ENCODE measurements around the gene PTK6.
"Not testable (repeated sequence)": the region's sequence is repeated elsewhere in the genome, so short reads cannot be mapped to it uniquely, and the experiment has no call there.

Gene PTK6

DNA sequence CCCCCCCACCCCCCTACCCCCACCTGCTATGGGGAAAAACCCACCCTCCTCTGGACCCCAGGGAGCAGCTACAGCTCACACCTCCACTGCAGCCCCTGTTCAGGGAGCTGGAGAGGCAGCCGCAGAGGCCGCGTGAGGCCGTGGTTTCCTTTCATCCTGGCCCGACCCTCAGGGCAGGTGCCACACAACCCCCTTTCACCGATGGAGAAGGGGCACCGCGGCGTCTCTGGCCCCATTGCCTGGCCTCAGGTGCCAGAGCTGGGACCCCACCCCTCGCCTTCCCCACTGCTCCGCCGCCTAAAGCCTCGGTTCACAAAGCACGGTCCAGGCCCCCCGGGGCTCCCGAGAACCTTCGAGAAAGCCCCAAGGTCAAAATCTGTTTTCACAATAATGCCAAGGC is 52.9 kb downstream of the PTK6 start:
- no peak for DNase-seq (ENCODE audit: low read depth)
- no peak overlapping the region for H3K4me3 ChIP-seq (ENCODE audit: low read length)
- TF ChIP-seq, protein P1, sequence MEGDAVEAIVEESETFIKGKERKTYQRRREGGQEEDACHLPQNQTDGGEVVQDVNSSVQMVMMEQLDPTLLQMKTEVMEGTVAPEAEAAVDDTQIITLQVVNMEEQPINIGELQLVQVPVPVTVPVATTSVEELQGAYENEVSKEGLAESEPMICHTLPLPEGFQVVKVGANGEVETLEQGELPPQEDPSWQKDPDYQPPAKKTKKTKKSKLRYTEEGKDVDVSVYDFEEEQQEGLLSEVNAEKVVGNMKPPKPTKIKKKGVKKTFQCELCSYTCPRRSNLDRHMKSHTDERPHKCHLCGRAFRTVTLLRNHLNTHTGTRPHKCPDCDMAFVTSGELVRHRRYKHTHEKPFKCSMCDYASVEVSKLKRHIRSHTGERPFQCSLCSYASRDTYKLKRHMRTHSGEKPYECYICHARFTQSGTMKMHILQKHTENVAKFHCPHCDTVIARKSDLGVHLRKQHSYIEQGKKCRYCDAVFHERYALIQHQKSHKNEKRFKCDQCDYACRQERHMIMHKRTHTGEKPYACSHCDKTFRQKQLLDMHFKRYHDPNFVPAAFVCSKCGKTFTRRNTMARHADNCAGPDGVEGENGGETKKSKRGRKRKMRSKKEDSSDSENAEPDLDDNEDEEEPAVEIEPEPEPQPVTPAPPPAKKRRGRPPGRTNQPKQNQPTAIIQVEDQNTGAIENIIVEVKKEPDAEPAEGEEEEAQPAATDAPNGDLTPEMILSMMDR (conservative IDR thresholded peaks at IDR 0.05; ENCODE audit: low read depth, low read length), result no peak

DNA sequence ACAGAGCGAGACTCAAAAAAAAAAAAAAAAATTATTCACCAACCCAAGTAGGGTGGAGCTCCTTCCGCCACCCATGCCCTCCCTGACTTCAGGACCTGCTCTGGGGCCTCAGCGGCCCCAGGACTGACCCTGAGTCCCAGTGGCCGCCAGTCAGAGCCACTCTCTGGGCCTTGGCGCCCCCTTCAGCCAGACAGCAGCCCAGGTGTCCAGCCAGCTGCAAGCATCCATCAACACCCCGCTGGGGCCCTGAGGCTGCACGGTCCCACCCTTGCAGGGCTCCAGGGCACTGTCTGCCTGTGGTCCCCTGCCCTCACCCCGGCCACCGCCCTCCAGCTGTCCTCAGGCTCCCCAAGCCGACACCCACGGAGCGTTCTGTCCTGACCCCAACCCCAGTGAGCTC is 53.3 kb downstream of the PTK6 start:
- TF ChIP-seq, protein P1 (conservative IDR thresholded peaks at IDR 0.05; ENCODE audit: low read depth, low read length), result peak; percentile 10
- no peak overlapping the region for H3K4me3 ChIP-seq (ENCODE audit: low read length)
- no peak for DNase-seq (ENCODE audit: low read depth)

DNA sequence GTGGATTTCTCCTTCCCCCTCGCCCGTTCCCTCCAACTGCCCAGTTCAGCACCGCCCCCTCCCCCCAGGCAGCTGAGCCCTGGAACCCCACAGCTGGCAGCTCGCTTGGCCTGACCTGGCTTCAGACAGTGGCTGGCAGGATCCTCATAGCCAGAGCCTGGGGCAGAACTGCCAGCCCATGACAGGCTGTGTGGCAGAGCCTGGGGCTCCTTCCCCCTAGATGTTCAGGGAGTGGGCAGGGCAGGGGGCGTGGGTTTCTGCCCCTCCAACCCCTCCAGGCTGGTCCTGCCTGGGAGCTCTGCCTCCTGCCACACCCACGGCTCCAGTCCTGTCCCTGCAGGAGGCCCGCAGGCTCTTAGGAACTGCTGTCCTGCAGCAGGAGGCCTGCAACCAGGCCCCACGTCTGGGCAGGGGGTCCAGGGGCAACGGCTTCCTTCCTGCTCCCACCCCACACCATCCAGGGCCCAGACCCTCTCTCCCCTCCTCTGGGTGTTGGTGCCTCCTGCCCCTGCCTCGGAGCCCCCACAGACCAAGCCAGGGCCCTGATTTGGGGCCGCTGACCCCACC is 55.1 kb downstream of the PTK6 start:
- no peak for DNase-seq (ENCODE audit: low read depth)
- no peak overlapping the region for H3K4me3 ChIP-seq (ENCODE audit: low read length)
- TF ChIP-seq, protein P1 (conservative IDR thresholded peaks at IDR 0.05; ENCODE audit: low read depth, low read length), result no peak

DNA sequence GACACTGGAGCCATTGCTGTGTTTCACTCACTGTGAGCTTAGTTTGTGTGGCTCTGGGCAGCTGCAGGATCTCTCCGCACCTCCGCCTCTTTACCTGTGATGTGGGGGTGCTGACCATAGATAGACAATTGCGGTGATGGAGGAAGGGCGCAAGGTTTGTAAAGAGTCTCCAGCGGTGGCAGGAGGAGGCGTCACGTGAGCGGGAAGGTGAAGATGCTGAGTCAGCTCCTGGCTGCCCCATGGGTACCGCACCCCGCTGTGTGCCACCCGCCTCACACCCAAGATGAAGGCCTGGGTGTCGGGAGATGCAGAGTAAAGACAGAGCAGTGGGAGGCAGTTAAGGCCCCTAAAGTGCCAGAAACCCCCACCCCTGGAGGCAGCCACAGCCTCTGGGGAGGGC is 55.7 kb downstream of the PTK6 start:
- DNase-seq (ENCODE audit: low read depth), result no peak
- H3K4me3 ChIP-seq (ENCODE audit: low read length), result no peak overlapping the region
- TF ChIP-seq, protein P1 (conservative IDR thresholded peaks at IDR 0.05; ENCODE audit: low read depth, low read length), result no peak

DNA sequence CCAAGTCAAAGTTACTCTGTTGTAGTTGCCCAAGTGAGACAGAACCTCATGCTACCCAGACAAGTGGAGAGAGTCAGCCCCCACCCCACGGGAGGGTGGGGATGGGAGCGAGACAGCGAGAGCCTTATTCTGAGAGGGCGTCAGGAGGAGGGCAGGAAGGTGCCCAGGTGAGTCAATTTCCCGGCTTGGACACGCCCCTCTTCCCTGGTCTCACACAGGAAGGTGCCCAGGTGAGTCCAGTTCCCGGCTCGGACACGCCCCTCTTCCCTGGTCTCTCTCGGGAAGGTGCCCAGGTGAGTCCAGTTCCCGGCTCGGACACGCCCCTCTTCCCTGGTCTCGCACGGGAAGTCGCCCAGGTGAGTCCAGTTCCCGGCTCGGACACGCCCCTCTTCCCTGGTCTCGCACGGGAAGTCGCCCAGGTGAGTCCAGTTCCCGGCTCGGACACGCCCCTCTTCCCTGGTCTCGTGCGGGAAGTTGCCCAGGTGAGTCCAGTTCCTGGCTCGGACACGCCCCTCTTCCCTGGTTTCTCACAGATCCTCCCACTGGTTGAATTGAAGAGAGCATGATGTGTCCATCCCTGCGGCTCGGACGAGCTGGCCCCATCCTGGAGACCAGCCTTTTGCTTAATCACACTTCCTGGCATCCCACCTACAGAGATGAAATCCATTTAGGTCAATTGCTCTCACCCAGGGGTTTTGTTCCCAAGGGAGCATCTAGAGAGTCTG is 57.3 kb downstream of the PTK6 start:
- H3K4me3 ChIP-seq (ENCODE audit: low read length), result not testable (repeated sequence)

DNA sequence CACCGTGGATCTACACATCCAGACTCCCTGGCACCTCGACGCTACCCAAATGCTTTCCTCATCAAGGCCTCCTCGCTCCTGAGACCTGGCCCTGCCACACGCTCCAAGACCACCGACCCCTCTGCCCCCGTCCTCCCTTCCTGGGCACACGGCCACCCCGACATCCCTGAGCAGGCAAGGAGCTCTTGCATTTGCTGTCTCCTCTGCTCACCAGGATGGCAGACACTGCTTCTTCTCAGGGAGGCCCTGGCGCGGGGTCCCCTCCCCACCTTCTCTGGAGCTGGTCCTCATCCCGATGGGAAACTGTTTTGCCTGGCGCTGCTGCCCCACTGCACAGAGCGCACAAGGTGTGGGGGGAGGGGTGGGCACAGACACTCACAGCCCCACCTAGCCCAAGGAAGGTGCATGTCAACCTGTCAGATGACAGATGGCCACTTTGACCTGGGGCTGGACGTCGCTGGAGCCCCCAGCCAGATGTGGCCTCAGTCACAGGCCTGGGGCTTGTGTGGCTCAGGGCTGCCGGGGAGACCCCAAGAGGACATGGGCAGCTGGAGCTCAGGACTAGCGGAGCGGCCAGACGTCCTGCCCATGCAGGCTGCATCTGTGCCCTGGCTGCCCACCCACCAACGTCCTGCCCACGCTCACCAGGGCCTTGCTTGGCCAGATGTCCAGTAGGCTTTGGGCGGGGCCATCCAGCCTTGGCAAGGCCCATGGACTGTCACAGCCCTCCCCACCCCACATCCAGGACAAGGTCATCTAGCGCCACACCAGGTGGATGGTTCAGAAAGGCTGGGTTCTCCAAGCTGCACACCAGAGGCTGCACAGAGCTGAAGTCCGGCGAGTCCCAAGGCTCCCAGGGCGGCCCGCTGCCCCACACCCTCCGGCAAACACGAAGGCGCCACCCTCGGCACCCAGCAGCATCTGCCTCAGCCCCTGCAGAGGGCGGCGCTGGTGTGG is 58.6 kb downstream of the PTK6 start:
- TF ChIP-seq, protein P1 (conservative IDR thresholded peaks at IDR 0.05; ENCODE audit: low read depth, low read length), result no peak
- H3K4me3 ChIP-seq (ENCODE audit: low read length), result no peak overlapping the region

More for the DNA sequence above, 57.3 kb downstream of the PTK6 start:
- DNase-seq (ENCODE audit: low read depth), result not testable (repeated sequence)

More for the DNA sequence above, 58.6 kb downstream of the PTK6 start:
- DNase-seq (ENCODE audit: low read depth), result no peak
